Measurements from ENCODE around the gene UBE2I.

The UBE2I gene

GRCh38 chr16:1334739-1335138, 25.3 kb downstream of the UBE2I start:
- TF ChIP-seq, protein P1, sequence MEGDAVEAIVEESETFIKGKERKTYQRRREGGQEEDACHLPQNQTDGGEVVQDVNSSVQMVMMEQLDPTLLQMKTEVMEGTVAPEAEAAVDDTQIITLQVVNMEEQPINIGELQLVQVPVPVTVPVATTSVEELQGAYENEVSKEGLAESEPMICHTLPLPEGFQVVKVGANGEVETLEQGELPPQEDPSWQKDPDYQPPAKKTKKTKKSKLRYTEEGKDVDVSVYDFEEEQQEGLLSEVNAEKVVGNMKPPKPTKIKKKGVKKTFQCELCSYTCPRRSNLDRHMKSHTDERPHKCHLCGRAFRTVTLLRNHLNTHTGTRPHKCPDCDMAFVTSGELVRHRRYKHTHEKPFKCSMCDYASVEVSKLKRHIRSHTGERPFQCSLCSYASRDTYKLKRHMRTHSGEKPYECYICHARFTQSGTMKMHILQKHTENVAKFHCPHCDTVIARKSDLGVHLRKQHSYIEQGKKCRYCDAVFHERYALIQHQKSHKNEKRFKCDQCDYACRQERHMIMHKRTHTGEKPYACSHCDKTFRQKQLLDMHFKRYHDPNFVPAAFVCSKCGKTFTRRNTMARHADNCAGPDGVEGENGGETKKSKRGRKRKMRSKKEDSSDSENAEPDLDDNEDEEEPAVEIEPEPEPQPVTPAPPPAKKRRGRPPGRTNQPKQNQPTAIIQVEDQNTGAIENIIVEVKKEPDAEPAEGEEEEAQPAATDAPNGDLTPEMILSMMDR (IDR thresholded peaks at IDR 0.05; ENCODE audit: insufficient read depth, low read depth, low read length, missing control alignments) = no peak
- no peak overlapping the region for H3K4me3 ChIP-seq (ENCODE audit: low read depth, low read length)
- no peak for DNase-seq (ENCODE audit: low read depth)

- TF ChIP-seq, protein P1 (IDR thresholded peaks at IDR 0.05; ENCODE audit: insufficient read depth, low read depth, low read length, missing control alignments) = no peak
- H3K4me3 ChIP-seq (ENCODE audit: low read depth, low read length) = no peak overlapping the region
- no peak for DNase-seq (ENCODE audit: low read depth)
These were observed 26.0 kb downstream of the UBE2I start for GRCh38 chr16:1335211-1335971.

- no peak for DNase-seq (ENCODE audit: low read depth)
- H3K4me3 ChIP-seq (ENCODE audit: low read depth, low read length) = no peak overlapping the region
- TF ChIP-seq, protein P1 (IDR thresholded peaks at IDR 0.05; ENCODE audit: insufficient read depth, low read depth, low read length, missing control alignments) = no peak
These were observed 26.6 kb downstream of the UBE2I start for GRCh38 chr16:1335996-1336395.

- TF ChIP-seq, protein P1 (IDR thresholded peaks at IDR 0.05; ENCODE audit: insufficient read depth, low read depth, low read length, missing control alignments) = no peak
- DNase-seq (ENCODE audit: low read depth) = no peak
- no peak overlapping the region for H3K4me3 ChIP-seq (ENCODE audit: low read depth, low read length)
These were observed 27.2 kb downstream of the UBE2I start for GRCh38 chr16:1336619-1337018.

GRCh38 chr16:1337486-1337885, 28.1 kb downstream of the UBE2I start:
- no peak for DNase-seq (ENCODE audit: low read depth)
- TF ChIP-seq, protein P1 (IDR thresholded peaks at IDR 0.05; ENCODE audit: insufficient read depth, low read depth, low read length, missing control alignments) = no peak
- no peak overlapping the region for H3K4me3 ChIP-seq (ENCODE audit: low read depth, low read length)

GRCh38 chr16:1338119-1338730, 28.8 kb downstream of the UBE2I start:
- TF ChIP-seq, protein P1 (IDR thresholded peaks at IDR 0.05; ENCODE audit: insufficient read depth, low read depth, low read length, missing control alignments) = peak; percentile 55
- DNase-seq (ENCODE audit: low read depth) = peak; percentile 50
- no peak overlapping the region for H3K4me3 ChIP-seq (ENCODE audit: low read depth, low read length)

Data from GM12865 (cell line).